Measurements from ENCODE around the gene OR10G3.
A peak's percentile ranks its signal among the peaks of the same experiment; 100 is the strongest.
"Not testable (repeated sequence)": the region's sequence is repeated elsewhere in the genome, so short reads cannot be mapped to it uniquely, and the experiment has no call there.

Gene OR10G3, protein sequence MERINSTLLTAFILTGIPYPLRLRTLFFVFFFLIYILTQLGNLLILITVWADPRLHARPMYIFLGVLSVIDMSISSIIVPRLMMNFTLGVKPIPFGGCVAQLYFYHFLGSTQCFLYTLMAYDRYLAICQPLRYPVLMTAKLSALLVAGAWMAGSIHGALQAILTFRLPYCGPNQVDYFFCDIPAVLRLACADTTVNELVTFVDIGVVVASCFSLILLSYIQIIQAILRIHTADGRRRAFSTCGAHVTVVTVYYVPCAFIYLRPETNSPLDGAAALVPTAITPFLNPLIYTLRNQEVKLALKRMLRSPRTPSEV
- 0 reads per million in 4 donors for total RNA-seq

DNA sequence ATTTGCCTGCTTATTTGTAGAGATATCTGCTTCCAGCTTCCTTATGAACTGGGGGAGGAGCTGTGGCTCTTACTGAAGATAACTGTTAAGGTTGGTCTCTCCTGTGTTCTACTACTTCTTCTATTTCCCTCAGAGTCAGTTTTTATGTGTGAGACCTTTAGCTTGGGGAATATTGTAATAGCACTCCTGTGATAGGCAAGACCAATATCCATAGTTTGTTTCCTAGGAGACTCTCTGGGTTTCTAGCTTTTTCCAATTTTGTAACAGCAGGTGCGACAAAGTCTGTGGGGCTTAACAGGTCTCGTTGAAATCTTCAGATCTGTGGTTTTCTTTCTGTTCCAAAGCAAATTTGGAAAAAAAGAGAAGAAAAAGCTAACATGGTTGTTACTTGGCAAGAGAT lies at the start of gene OR10G3:
Gene OR10G3, minus strand, starts transcription at position 101 of the 400 bp plus-strand sequence. CDS start 9,332 bp downstream, outside the sequence.
- no peak for DNase-seq

DNA sequence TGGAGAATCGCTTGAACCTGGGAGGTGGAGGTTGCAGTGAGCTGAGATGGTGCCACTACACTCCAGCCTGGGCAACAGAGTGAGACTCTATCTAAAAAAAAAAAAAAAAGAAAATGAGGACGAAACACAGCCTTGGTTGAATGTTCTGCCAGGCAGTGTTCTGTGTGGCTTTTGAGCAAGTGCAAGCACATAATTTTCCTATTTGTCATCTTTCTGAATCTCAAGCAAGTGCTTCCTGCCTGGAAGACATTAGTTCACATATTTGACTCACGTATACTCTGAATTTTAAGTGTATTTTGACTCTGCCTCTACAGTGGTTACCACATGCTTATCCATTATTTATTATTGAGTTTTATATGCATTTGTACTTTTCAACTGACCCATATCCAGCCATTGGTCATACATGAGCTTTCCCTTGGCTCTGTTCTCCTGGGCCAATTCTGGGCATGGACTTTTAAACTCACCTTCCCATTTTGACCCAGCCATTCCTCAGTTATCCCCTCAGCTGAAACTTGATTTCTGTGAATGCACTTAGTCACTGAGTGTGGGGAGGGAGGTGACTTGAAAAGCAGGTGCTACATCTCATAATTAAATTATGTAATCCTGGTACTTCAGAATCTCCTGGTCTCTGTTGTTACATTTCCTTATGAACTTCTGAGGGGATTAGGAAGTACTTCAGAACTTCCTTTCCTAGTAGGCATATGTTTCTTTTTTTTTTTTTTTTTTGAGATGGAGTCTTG lies 46.8 kb upstream of the OR10G3 start:
- DNase-seq, result no peak

DNA sequence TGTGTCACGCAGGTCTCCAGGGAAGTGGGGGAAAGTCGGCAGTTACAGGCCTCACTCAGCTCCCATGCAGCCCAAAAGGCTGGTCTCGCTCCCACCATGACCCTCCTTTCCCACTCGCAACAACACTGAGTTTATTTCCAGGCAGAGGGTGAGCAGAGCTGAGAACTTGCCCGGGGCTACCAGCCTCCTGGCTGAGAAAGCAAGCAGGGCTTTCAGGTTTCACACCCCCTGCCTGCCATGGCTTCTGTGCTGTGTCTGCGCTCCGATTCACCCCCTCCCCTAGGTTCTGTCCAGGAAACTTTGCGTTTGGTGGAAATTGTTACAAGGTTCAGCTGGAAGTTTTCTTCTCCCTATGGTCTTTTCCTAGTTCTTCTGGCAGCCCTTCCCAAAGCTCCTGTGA lies 37.7 kb upstream of the OR10G3 start:
- no peak for DNase-seq

DNA sequence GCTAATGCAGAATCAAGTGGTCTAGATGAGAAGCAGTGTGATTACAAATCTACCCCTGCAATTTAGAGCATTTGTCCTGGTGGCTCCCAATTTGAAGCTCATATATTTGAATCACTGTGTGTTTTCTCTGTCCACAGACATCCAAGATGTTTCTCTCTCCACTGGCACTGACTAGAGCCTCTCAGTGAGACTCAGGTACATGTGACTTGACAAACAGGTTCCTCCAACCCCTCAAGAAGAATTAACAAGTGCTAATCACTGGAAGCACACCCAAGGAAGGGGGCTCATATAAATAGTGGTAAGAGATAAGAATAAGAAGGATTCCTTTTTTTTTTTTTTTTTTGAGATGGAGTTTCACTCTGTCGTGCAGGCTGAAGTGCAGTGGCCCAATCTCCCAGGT lies 34.4 kb upstream of the OR10G3 start:
- DNase-seq, result no peak

DNA sequence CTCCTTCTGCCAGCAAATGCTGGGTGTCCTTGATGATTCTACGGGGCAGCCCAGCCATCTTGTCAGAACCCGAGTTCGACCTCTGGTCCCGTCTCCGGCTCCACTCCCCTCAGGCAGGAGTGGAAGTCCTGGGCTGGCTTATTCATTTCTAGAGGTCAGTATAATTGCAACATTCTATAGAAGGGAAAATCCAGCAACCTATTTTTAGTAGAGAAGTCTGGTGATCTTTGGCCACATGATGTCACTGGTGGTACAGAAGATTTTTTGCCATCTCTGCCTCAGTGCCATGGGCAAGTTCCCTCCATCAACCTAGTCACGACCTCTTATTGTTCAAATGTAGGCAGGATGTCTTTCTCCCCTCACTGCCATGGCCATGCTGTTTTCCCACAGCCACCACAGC lies 32.4 kb upstream of the OR10G3 start:
- no peak for DNase-seq

DNA sequence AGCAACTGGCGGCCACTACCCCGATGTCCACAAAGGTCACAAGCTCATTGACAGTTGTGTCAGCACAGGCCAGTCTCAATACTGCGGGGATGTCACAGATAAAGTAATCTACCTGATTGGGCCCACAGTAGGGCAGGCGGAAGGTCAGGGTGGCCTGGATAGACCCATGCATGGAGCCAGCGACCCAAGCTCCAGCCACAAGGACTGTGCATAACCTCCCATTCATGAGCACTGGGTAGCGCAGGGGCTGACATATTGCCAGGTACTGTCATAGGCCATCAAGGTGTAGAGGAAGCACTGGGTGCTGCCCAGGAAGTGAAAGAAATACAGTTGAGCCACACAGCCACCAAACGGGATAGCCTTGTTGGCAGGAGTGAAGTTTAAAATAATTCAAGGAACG lies 22.3 kb upstream of the OR10G3 start:
- DNase-seq, result not testable (repeated sequence)

DNA sequence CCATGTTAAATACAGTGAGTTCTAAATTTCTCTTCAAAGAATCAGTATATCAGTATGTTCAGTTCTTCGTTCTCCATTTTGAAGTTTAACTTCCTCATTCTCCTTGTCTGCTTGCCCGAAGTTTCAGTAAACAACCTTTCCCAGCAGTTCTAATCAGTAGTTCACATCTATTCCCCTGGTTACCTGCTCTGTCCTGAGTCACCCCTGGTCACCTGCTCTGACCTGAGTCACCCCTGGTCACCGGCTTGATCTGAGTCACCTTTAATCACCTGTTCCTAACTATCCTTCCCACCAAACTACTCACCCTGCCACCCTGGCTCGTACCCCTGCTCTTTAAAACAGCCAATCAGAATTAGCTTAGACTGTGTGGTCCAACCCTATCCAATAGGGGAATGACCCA lies 9.4 kb upstream of the OR10G3 start:
- DNase-seq, result no peak

DNA sequence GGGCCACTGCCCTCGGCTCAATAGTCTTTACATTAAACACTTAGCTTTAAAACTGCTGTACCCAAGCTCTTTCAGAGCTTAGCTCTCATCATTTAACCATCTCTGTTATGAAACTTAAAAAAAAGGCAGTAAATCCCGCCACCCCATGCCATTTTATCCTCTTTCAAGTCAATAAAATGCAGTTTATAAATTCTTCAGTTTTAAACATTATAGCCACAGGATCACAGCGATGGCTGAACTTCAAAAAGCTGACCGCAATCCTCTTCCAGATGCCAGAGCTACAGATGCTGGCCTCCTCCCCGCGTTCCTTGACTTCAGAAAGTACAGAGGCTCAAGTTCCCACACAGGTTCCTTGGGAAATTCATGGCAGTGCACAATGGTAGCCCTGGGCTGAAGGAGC lies 4.2 kb downstream of the OR10G3 start:
- DNase-seq, result no peak

DNA sequence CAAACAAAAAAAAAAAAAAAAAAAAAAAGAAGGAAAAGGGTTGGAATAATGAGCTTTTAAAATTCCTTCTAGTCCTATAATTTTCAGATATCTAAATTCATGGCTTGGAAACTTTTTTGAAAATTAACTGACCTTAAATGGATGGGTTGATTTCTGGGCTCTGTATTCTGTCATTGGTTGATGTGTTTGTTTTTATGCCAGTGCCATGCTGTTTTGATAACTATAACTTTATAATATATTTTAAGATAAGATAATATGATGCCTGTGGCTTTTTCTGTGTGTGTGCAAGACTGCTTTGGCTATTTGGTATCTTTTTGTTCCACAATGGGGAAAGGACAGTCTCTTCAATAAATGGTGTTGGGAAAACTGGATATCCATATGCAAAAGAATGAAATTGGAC lies 7.3 kb downstream of the OR10G3 start:
- DNase-seq, result no peak

DNA sequence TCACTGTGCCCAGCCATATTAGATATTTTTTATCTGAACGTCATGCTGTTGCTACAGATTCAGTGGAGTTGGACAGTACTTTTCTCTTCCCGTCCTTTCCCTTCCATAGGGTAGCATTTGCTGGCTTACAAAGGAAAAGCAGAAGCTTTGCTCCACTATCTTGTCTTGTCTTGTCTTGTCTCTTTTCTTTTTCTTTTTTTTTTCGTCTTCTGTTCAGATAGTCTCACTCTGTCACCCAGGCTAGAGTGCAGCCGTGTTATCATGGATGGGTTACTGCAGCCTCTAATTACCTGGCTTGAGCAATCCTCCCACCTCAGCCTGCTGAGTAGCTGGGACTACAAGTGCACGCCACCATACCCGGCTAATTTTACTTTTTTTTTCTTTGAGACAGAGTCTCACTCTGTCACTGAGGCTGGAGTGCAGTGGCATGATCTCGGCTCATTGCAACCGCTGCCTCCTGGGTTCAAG lies 21.1 kb downstream of the OR10G3 start:
- no peak for DNase-seq

DNA sequence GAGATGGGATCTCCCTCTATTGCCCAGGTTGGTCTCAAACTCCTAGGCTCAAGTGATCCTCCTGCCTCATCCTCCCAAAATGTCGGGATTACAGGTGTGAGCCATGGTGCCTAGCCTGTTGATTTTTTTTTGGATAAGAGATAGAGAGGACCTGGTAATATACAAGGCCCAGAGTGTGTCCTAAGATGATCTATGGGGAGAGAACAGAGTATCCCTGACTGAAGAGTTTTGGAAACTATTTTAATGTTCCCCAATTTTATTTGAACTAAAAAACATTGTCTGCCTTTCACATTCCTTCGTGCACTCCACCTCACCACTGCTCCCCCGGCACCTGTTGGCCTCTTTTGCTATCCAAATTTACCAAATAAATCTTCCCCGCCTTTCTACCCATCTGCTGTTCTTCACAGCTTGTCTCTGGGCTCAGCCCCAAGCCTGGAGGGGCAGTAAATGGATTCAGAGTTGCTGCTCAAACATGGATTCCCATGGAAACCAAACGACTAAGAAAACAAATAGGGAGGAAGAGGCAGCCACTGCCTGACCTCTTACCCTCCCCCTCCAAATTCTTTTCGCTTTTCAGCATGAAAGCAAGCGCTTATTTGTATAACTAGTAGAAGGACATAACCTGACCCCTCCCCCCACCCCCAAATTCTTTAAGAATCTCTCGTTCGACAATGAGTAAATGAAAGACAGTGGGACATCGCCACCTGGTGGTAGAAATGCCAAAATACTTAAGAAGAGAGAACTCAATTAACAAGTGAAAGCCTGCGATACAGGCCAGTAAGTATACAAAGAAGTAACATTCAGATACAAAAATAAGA lies 22.6 kb downstream of the OR10G3 start:
- peak; percentile 26 to 79 (median 69) for DNase-seq

DNA sequence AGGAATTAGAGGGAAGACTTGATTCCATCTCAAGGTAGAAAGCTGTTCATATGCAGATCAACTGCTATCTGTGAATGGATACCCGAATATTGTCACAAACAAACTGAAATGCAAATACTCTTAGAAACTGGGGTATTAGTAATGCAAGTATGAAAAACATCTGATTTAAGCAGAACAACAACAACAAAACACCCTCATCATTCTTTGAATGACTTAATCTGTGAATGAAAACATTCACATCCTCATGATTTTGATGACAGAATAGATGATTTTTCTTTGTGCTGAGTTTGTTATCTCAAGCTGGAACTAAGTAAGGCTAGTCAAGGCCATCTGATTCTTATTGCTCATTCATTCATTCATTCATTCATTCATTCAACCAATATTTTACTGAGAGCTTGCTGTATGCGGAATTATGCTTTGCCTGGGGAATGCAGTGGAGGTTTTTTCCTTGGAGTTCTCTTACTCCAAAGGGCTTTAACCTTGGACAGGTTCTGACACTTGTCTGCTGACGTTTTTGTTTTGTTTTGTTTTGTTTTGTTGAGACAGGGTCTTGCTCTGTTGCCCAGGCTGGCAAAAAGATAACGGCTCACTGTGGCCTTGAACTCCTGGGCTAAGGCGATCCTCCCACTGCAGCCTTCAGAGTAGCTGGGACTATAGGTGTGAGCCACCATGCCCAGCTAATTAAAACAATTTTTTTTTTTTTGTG lies 23.3 kb downstream of the OR10G3 start:
- no peak for DNase-seq

DNA sequence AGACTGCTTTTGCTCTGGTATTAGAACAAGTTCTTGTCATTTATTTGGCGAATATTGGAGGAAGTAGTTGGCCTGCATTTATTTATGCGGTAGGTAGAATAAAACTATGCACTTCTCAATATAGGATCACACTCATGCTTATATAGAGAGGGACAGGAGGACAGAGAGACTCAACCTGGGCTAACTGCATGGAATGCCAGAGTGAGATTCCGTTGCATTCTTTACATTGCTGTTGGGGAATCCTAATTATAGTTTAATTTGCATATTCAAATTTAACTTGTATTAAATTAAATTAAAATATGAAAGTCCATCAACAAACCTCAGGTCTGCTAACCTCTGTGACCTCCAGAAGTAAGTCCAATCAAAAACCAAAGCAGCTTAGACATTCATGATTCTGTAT lies 26.6 kb downstream of the OR10G3 start:
- DNase-seq, result no peak

DNA sequence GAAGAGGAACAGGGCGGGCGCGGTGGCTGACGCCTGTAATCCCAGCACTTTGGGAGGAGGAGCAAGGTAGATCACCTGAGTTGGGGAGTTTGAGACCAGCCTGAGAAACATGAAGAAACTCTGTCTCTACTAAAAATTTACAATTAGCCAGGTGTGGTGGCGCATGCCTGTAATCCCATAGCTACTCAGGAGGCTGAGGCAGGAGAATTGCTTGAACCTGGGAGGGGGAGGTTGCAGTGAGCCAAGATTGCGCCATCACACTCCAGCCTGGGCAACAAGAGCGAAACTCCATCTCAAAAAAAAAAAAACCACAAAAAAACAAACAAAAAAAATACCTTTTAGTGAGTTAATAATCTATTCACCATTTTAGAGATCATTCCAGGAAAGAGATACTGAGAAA lies 35.3 kb downstream of the OR10G3 start:
- DNase-seq, result not testable (repeated sequence)

DNA sequence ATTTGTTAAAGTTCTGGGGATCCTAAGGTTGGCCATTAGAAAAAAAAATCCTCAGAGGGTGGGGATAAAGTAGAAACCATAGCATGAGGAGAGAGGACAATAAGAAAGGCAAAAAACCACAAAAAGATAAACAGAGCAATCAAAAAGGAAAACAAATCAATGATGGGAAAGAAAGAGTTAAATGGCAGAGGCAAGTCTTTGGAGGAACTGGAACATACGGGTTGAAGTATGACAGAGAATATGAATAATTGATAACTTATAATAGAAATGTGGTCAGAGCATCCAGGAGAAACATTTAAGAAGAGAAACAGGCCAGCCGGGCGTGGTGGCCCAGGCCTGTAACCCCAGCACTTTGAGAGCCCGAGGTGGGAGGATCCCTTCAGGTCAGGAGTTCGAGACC lies 35.9 kb downstream of the OR10G3 start:
- DNase-seq, result no peak

DNA sequence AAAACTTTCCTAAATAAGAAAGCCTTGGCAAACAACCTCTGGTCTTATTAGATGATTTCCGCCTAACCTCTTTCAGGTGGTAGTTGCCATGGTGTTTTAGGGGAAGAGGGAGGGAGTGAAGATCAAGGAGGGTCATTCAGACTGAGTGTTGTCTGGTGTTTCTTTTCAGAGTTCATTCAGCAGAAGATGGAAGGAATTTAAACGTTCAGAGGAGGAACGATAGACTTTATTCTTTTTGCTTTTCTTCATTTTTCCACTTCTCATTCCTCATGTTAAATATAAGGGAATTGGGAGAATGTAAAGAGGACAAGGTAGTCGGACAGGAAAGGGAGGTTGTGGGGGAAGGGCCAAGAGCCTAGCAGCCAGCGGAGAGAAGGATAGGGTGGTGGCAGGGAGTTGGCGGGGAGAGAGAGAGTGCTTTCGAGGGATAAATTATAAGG lies 36.3 kb downstream of the OR10G3 start:
- no peak for DNase-seq

DNA sequence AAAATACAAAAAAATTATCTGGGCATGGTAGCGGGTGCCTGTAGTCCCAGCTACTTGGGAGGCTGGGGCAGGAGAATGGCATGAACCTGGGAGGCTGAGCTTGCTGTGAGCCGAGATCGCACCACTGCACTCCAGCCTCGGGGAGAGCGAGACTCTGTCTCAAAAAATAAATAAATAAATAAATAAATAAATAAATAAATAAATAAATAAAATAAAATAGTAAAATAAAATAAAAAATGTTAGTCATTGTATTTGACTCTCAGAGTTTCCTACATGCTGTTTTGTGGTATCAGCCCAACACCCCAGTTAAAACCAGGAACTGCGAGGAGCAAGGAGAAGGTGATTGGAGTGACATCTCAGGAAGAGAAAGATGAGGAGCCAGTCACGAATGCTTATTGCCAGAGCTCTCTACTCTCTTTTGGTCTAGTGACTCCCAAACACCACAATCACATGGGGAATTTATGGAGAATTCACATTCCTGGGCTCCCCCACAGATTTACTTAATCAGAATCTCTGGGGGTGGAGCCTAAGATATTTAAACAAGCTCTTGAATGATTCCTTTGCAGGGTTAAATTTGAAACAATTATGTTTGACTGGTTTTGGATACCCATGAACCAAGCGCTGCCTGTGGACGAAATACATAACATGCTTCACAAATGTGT lies 38.3 kb downstream of the OR10G3 start:
- no peak for DNase-seq

DNA sequence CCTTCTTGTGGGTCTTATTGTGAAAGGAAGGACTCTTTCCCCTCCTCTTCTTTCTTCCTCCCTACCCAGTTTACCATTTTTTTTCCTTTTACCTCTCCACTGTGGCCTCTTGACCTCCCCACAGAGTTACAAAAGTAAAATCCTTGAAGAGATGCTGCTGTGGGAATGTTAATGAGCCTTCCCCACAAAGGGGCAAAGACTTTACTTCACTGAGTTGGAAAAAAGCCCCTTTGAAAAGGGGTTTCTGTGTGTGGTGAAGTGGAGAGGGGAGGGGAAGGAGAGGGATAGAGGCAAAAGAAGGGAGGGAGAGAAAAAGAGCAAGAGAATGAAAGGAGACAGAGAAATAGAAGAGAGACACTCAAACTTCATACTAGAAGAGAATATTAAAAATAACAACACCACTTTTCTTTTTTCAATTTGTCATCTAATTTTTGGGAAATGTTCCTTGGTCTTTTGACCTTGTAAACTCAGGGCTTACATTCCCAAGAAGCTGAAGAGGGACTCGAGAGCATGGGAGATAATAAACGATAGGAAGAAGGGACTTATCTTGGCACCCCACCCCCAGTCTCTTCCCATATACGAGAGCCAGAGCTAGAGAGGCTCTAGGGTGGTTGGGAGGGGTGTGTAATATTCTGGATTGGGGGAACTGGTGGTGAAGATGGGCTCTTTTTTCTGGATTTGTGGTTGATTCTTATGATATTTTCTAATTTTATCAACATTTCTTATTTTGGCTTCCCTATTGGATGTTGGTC lies 40.5 kb downstream of the OR10G3 start:
- DNase-seq, result no peak

DNA sequence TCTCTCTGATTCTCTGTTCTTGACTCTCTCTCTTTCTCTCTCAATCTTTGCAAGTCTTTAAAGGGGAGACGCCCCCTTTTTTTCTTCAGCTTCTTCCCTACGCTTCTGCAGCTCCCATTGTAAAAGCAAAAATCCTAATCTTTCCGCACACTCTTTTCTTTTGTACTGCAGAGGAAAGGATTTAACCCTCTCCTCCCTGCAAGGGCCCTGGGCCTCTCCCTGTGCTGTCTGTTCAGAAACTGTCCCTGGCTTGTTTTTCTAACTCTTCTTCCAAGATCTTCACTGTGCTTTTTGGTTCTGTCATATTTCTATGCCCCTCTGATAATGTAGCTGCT lies 42.8 kb downstream of the OR10G3 start:
- no peak for DNase-seq

DNA sequence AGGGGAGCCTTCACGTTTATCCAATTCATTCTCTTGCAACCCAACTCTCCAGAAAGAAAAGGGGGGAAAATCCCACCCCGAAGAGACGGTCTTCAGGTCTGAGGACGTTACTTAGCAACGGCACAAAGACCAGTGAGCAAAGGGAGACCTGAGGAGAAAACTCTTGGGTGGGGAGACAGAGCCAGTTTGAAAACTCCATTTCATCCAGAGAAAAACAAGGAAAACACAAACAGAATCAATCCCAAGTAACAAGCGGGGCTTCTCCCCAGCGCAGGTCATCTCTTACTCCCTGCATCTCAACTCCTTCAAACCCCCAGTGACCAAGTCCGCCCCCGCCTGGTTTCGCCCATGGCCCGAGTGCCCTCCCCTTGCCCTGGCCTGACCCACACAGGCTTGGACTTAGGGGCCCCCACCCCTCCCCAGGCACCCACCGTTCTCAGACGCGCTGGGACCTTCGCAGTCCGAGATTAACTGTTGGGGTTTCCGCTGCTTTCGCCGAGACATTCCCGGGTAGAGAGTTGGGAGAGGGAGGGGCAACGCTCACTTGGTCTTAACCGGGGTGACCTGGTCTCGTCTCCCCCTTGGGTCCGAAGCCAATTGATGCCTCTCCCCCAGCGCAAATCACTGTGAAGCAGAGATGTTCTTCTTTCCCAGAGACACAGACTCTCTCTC lies 43.3 kb downstream of the OR10G3 start:
- no peak for DNase-seq
